ENCODE measurements around the gene TOM1L2.

DNA sequence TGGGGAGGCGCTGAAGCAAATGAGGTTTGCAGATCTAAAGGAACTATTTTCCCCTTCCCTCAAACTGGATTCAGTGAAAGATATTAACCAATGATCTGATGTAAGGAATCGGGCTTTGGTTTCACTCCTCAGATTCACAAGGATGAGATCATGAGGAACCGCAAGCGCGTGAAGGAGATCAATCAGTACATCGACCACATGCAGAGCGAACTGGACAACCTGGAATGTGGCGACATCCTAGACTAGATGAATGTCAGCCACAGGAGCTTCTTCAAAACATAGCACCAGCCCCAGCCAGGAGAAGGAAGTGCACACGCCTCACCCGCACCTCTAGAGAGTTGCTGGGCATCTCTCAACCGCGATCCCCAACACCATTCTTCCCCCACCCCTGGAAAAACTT is 44.2 kb upstream of the TOM1L2 start:
- no peak for TF ChIP-seq CTCF (IDR thresholded peaks at IDR 0.05)
- no peak for TF ChIP-seq POLR2AphosphoS5 (IDR thresholded peaks at IDR 0.05)
- TF ChIP-seq POLR2A (IDR thresholded peaks at IDR 0.05) = no peak

Measured in breast epithelium (tissue), 3 donors.